GM18499 (cell line): Measurements from ENCODE around the gene LRCH3.
"Not testable (repeated sequence)": the region's sequence is repeated elsewhere in the genome, so short reads cannot be mapped to it uniquely, and the experiment has no call there.

Experiments
- ATAC-seq: cut with Tn5 transposase; IDR thresholded peaks from one replicate; pipeline ENCODE4 v1.9.1; 2021; ENCODE audit warnings: moderate number of reproducible peaks; ENCODE audit not compliant: insufficient read depth, unreplicated experiment

The LRCH3 gene

GRCh38 chr3:197913641-197914380, 122.8 kb downstream of the LRCH3 start:
- ATAC-seq, result no peak

DNA sequence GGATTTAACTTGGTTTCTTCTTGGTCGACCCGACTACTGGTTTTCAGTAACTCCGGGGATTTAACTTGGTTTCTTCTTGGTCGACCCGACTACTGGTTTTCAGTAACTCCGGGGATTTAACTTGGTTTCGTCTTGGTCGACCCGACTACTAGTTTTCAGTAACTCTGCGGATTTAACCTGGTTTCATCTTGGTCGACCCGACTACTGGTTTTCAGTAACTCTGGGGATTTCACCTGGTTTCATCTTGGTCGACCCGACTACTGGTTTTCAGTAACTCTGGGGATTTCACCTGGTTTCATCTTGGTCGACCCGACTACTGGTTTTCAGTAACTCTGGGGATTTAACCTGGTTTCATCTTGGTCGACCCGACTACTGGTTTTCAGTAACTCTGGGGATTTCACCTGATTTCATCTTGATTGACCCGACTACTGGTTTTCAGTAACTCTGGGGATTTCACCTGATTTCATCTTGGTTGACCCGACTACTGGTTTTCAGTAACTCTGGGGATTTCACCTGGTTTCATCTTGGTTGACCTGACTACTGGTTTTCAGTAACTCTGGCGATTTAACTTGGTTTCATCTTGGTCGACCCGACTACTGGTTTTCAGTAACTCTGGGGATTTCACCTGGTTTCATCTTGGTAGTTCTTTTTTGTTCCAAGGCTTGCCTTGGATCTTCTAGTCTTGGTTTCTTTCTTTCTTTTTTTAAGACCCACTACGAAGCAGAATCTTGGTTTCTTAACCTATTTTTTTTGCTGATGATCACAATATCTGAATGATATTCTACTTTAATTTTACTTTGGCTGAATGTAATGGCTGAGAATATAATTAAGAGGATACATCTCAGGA, 130.6 kb downstream of the LRCH3 start:
- not testable (repeated sequence) for ATAC-seq

- no peak for ATAC-seq
These were observed 135.4 kb downstream of the LRCH3 start for GRCh38 chr3:197926418-197926817.

DNA sequence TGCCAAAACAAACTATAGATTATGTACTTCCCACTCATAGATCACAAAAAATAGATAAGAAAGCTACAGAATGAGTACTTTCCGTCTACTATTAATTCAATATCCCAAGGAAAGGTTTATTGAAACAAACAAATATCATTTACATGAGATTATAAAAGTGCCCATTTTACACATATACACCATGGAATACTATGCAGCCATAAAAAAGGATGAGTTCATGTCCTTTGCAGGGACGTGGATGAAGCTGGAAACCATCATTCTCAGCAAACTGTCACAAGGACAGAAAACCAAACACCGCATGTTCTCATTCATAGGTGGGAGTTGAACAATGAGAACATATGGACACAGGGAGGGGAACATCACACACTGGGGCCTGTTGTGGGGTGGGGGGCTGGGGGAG, 136.5 kb downstream of the LRCH3 start:
- not testable (repeated sequence) for ATAC-seq

DNA sequence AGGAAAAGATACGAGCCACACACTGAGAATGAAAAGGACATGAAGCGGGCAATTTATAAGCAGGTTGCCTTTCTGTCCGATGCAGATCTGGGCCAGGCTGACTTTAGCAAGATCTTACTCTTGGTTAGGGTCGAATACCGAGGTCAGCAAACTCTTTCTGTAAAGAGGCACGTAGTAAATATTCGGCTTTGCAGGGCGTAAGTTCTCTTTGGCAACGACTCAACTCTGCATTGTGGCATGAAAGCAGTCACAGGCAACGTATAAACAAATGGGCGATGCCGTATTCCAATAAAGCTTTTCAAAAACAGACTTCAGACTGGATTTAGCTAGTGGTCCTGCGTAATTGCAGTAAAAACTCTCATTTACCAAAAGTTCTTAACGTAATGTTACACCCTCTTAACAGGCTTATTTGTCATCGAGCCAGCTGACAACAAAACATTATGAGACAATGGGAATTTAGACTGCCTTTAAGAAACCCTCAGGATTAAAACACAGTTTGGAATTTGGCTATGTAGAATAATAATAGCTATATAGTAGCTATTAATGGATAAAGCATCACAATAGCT, 145.8 kb downstream of the LRCH3 start:
- no peak for ATAC-seq
